ENCODE data around the gene ZFP1. TPM values are rescaled to one million over a fixed set of nuclear protein-coding genes. Genes with fewer than 3 reads are reported as not detected.

Gene ZFP1
- total and polyA plus RNA-seq, 11 donors, result 3.1 to 10.7 (median 5.9) TPM

- no peak overlapping the region for H3K27ac ChIP-seq
- no peaks in the 10 kb centered on the region for H3K36me3 ChIP-seq
- peaks cover 0 to 6% (median 0%) of the 10 kb centered on the region in 12 donors for H3K4me1 ChIP-seq
- peaks cover 0 to 19% (median 8%) of the 10 kb centered on the region in 9 donors for H3K27me3 ChIP-seq
- DNase-seq, result no peak
- no peak for ATAC-seq
- WGBS, 4 donors, result 85 to 97% (median 94%) methylated on average over 4 of the region's 4 CpGs
- intact Hi-C loops (cut with DNase I), result loop anchor here in 4 of 10 donors (10.0 kb wide), 3 partner anchors 212 to 572 kb away; partner anchors contain the start of gene TMEM170A (in 1 of the 4)
- H3K4me3 ChIP-seq, result no peak overlapping the region
- no peaks in the 10 kb centered on the region for H3K9me3 ChIP-seq
- TF ChIP-seq POLR2A (IDR thresholded peaks at IDR 0.05) (no peak), CTCF (IDR thresholded peaks at IDR 0.05) (no peak)
Measured at GRCh38 chr16:75193265-75193650, 44.9 kb downstream of the ZFP1 start.

GRCh38 chr16:75193730-75194444, 45.6 kb downstream of the ZFP1 start:
- intact Hi-C loops (cut with DNase I), result loop anchor here in 4 of 10 donors (10.0 kb wide), 3 partner anchors 211 to 571 kb away; partner anchors contain the start of gene TMEM170A (in 1 of the 4)
- TF ChIP-seq POLR2A (IDR thresholded peaks at IDR 0.05) (no peak), CTCF (IDR thresholded peaks at IDR 0.05) (no peak)
- peak in 1 of 5 donors; percentile 42 for DNase-seq
- Histone ChIP-seq H3K27me3 (peaks cover 0 to 20% (median 9%) of the 10 kb centered on the region in 9 donors), H3K4me1 (peaks cover 0 to 9% (median 0%) of the 10 kb centered on the region in 12 donors), H3K9me3 (no peaks in the 10 kb centered on the region), H3K36me3 (no peaks in the 10 kb centered on the region), H3K4me3 (no peak overlapping the region), H3K27ac (no peak overlapping the region)
- ATAC-seq, result no peak
- WGBS, 4 donors, result 80 to 87% (median 84%) methylated on average over 6 to 10 of the region's 10 CpGs

- Histone ChIP-seq H3K27ac (no peak overlapping the region), H3K27me3 (peaks cover 0 to 20% (median 9%) of the 10 kb centered on the region in 9 donors), H3K9me3 (no peaks in the 10 kb centered on the region), H3K4me1 (peaks cover 0 to 23% (median 0%) of the 10 kb centered on the region in 12 donors), H3K4me3 (no peak overlapping the region), H3K36me3 (no peaks in the 10 kb centered on the region)
- ATAC-seq (no peak), DNase-seq (peak in 1 of 5 donors; percentile 38)
- intact Hi-C loops (cut with DNase I), result loop anchor here in 8 of 10 donors (5.0 to 10.0 kb wide), 7 partner anchors 36 to 569 kb away; partner anchors contain the start of gene TMEM170A (in 1 of the 8)
- 82 to 85% (median 84%) methylated on average over 24 of the region's 24 CpGs for WGBS, 4 donors
- no peak for TF ChIP-seq CTCF (IDR thresholded peaks at IDR 0.05)
Measured at GRCh38 chr16:75195811-75196790, 47.8 kb downstream of the ZFP1 start.
